Stimulated activated CD8-positive, alpha-beta memory T cell treated with anti-CD3 and anti-CD28 coated beads, Interleukin-12 subunit alpha, Interleukin-12 subunit beta, amount 100 ng/mL, for 4 hours (primary cell): ENCODE measurements around the gene IKBKE.

ENCODE experiments used
- DNase-seq: peaks from one replicate; pipeline ENCODE4 v3.0.0-alpha.2; 2020; ENCODE audit warnings: low read depth

The IKBKE gene

GRCh38 chr1:206512058-206512850, 42.0 kb downstream of the IKBKE start:
- no peak for DNase-seq

- no peak for DNase-seq
Measured at GRCh38 chr1:206512851-206513180, 42.5 kb downstream of the IKBKE start.

- DNase-seq, result no peak
Measured at GRCh38 chr1:206513312-206514111, 43.2 kb downstream of the IKBKE start.

GRCh38 chr1:206514813-206515387, 44.6 kb downstream of the IKBKE start:
- no peak for DNase-seq

GRCh38 chr1:206516728-206516990, 46.4 kb downstream of the IKBKE start:
- no peak for DNase-seq

- no peak for DNase-seq
Measured at GRCh38 chr1:206517784-206518183, 47.5 kb downstream of the IKBKE start.

GRCh38 chr1:206518206-206518605, 47.9 kb downstream of the IKBKE start:
- no peak for DNase-seq

GRCh38 chr1:206518743-206519142, 48.5 kb downstream of the IKBKE start:
- no peak for DNase-seq

- no peak for DNase-seq
Measured at GRCh38 chr1:206521127-206521526, 50.9 kb downstream of the IKBKE start.

GRCh38 chr1:206521694-206522402, 51.6 kb downstream of the IKBKE start:
- no peak for DNase-seq

- DNase-seq, result no peak
Measured at GRCh38 chr1:206524739-206525364, 54.6 kb downstream of the IKBKE start.

GRCh38 chr1:206526064-206526911, 56.0 kb downstream of the IKBKE start:
- no peak for DNase-seq

- DNase-seq, result no peak
Measured at GRCh38 chr1:206529425-206529824, 59.1 kb downstream of the IKBKE start.

- no peak for DNase-seq
Measured at GRCh38 chr1:206532368-206532767, 62.1 kb downstream of the IKBKE start.

GRCh38 chr1:206534552-206534951, 64.3 kb downstream of the IKBKE start:
- DNase-seq, result no peak

- DNase-seq, result no peak
Measured at GRCh38 chr1:206535853-206536188, 65.5 kb downstream of the IKBKE start.

- no peak for DNase-seq
Measured at GRCh38 chr1:206537141-206537540, 66.9 kb downstream of the IKBKE start.

- DNase-seq, result no peak
Measured at GRCh38 chr1:206538086-206538770, 68.0 kb downstream of the IKBKE start.

- no peak for DNase-seq
Measured at GRCh38 chr1:206538901-206539640, 68.8 kb downstream of the IKBKE start.
